ENCODE data around the gene TOM1L2. TPM values are rescaled to one million over a fixed set of nuclear protein-coding genes. Genes with fewer than 3 reads are reported as not detected.

TOM1L2 gene
- total RNA-seq, 1 donor from 2014 or later: 33.7 TPM

DNA sequence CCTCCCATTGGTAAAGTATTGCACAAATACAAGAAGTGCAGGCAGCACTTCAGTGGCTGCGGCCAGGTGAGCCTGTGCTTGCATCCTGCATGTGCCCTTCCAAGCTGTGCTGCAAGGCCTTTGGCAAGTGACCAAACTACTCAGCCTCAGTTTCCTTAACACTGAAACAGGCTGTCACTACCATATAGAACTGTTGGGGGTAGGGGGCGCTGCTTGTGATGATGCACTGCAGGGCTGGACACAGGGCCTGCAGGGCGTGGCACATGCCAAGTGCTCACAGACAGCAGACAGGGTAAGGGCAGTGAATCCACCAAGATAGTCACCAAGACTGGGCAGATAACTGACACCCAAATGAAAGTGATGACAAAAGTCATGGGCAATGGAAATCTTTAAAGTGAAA lies 69.8 kb downstream of the TOM1L2 start:
- DNase-seq (ENCODE audit: extremely low read depth, low read depth, low spot score): no peak

DNA sequence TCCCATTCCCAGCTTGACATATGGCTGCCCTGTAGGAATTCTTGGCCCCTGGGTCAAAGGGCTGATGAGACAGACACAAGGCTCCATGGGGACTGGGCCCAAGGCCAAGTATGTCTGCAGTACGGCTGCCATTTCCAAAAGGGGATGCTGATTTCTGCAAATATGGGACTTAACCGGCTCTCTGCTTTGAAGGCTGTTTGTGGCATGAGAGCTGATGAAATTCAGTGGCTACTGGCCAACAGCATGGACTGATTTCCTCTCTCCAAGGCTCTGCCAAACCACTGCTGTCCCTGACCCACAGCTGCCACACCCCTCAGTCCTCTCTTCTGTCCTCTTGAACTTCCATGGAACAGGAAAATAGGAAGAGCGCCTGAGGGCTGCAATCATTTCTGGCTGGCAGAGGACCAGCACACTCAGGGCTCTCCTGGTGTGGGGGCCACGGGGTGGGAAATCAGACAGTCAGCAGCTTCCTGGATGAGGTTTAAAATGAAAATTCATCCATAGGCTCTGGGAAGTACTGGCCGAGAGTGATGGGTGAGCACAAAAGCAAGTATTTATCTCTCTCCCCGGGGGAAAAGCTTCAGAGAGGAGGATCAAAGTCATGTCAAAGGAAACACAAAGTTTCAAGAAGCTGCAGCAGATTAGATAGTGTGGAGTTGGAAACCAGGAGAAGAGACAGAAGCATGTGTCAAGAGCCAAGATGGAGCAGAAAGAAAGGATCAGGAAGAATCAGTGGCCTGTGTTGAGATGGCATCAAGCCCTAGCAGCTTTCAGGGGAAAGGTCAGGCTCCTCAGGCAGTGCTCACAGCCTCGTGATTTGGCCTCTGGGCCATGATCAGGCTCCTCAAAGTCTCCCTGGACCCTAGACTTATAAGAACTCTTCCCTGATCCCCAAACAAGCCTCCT lies 71.3 kb downstream of the TOM1L2 start:
- no peak for DNase-seq (ENCODE audit: extremely low read depth, low read depth, low spot score)

DNA sequence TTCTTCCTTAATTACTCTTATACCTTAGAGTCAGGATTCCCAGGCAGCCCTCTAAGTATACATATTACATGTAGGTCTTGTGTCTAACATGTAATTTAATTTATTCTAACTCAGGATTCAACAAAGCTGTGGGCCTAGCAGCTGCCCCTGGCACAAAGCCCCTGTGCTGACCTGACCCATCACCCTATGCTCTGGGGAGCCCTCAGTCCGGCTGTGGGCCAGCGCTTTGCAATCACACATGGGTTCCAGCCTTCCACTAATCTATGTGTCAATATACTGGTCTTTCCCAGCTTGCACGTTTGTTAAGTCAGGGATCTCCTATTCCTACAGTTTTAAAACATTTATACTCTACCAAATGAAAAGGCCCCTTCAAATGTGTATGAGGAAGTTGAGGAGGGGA lies 72.7 kb downstream of the TOM1L2 start:
- no peak for DNase-seq (ENCODE audit: extremely low read depth, low read depth, low spot score)

DNA sequence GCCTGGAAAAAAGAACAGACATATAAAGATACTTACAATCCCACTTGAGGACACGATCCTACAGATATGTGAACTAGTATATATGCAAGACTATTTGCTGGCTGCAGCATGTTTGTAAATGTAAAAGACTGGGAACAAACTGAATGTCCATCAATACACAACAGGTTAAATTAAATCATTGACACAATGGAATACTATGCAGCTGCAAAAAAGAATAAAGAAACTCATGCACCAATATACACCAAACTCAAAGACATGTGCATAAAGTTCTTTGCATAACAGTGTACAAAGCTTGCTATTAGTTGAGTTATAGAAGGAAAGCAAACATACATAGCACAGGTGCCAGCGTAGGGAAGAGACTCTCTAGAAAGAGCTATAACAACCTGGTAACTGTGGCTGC lies 73.5 kb downstream of the TOM1L2 start:
- DNase-seq (ENCODE audit: extremely low read depth, low read depth, low spot score): no peak

DNA sequence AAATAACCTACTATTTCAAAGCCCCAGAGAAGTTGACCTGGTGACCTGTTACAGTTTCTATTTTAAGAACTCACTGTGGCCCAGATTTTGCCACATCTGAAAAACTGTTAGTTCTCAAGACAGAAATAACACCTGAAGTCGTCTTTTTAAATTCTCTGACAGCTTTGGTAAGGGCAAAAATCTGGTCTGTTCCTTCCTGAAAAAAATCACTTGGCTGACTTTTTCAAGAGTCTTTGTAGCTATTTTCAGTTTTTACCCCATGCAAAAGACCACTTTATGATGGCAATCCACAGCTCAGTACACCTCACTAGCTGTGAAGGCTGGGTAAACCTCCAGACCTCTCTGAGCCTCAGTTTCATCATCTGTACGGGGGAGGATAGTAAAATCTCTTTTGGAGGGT lies 74.8 kb downstream of the TOM1L2 start:
- no peak for DNase-seq (ENCODE audit: extremely low read depth, low read depth, low spot score)

DNA sequence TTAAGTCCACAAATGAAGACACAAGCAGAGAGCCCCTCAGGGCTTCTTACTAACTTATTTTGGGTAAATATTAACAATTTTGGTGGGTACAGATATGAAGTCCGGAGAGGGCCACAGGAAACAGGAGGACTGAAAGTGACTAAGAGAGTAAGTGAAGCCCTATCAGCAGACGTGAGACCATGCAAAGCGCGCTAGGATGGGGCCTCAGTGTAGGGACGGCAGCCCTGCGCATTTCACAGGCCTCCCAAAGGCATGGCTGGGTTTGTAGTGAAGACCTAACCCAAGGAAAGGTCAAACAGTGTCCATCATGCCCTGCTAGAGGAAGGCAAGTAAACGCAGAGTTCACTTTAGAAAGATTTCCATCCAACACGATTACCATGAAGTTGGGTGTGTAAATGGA lies 75.5 kb downstream of the TOM1L2 start:
- DNase-seq (ENCODE audit: extremely low read depth, low read depth, low spot score): no peak

DNA sequence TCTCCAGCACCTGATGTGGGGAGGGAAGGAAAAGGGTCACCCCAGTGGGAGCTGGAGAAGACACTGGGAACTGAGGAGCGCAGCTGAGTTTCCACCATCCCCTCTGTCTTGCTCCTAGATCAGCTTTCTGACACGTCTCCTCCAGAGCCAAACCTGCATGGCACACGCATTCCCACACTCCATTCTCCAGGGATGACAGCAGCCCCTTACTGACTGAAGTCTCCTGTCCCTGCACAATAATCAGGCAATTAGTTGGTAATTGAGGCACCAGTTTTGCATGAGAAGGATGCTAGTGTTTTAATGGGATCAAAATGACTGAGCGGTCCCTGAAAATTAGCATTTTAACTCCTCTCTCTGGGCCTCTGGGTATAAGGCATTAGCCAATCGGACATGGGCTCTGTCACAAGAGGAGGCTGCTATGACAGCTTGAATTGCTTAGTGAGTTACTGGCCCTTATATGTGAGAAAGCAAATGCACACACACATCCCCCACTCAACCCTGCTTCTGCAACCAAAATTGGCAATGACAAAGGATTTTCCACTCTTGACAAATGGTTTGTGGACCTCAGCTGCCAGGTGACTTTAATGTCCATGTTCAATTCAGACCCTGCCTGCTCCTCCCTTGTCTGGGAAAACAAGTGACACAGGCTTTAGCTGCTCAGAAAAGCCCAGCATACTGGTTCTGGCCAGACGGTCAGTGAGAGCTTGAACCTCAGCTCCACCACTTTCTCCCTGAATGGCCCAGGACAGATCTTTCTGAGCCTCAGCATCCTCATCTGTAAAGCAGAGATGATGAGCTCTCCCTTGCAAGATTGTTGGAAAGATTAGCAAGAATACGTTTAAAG lies 78.2 kb downstream of the TOM1L2 start:
- no peak for DNase-seq (ENCODE audit: extremely low read depth, low read depth, low spot score)

DNA sequence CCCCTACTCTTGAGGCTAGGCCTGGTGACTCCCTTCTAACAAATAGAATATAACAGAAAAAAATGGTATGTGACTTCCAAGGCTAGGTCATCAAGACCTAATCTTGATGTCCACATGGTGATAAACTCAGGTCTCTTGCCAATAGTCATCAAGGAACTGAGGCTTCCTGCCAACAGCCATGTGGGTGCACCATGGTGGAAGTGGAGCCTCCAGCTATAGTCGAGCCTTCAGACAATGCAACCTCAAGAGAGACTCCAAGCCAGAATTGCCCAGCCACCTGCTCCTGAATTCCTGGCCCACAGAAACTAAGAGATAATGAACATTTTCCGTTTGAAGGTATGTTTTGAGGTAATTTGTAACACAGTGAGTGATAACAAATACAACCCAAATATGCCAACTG lies 79.5 kb downstream of the TOM1L2 start:
- DNase-seq (ENCODE audit: extremely low read depth, low read depth, low spot score): no peak

DNA sequence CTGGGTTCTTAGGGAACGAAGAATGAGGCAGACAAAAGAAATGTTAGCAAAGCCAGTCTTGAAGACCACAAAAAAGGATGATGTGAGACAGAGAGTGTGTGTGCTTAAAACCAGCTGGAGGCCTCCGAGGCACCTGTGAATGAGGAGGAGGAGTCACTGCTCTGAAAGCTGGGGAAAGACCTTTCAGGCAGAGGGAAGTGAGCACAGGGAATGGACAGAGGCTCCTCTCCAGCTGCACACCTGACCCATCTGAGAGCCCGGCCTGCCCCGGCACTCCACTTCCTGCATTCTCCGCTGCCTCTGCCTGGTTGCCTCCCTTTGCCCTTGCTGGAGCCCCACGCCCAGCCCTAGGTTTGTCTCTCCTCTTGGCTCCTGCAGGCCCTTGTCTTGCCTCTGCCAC lies 80.2 kb downstream of the TOM1L2 start:
- no peak for DNase-seq (ENCODE audit: extremely low read depth, low read depth, low spot score)

DNA sequence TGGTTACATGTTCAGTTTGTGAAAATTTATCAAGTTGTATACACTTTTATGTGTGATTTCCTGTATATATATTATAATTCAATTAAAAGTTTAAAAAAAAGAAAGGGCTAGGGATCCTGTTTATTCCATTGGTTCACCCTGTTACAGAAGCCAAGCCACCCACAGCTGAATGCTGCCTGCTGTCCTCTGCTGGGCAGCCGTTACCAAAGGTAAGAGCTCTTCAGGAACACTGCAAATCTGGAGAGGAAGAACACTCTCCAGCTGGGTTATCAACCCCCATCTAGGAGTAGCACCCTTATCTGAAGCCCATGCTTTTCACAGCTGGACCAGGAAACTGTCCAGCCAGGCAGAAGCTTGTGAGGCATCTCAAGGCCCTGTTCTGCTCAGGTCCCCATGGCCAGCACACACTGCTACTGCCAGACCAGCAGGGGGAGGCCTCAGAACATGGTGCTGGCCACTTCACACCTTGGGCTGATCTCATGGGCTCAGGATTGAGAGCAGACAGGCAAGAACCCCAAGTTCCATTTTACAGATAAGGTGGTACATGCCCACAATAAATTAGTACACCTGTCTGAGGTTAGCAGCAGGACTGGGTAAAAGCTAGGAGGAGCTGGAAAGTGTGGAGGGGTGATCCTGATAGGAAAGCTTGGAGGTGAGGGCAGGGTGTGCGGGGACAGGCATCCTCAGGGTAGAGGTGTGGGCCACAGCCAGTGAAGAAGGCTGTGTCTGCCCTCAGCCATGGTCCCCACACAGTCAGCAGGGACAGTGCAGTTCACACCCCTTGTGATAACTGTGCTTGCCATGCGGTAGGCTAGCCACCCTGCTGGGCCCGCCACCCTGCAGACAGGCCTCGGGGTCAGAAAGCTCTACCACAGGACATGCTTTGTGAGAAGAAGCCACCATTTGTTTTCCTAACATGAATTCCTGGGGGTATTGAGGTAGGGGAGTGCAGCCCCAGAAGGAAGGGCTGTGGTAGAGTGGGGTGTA lies 81.1 kb downstream of the TOM1L2 start:
- no peak for DNase-seq (ENCODE audit: extremely low read depth, low read depth, low spot score)

DNA sequence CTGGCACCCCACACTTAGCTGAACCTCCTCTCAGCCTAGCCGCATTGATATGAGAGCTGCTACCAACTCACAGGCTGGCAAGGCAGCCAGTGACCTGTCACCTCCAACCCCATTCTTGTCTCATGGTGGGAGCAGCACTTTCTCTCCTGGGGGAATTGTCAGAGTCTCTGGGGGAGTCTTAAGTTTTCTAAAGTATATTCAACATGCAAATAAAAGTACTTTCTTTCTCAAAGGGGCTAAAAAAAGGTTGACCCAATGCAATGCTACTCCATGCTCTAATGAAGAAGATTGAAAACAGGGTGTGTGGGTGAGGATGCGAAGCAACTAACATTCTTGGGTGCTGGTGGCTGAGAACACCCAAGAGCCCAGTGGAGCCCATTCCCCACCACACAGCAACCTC lies 82.3 kb downstream of the TOM1L2 start:
- no peak for DNase-seq (ENCODE audit: extremely low read depth, low read depth, low spot score)

DNA sequence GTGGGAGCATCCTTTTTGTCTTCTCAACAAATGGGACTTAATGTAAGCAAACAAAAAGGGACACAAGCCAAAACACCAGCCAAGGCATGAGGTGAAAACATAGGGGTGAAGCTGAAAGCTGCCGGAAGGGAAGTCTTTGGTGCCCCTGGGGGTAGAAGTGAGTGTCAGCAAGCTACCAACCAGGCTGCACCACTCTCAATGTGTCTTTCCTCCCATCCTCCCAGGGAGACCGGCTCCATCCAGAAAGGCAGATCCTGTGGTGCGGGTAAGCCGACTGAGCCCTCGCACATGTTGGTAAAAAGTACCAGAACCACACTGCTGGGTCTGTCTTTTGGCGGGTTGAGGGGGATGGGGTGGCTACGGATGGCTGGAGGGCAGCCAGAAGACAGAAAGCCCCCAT lies 83.4 kb downstream of the TOM1L2 start:
- no peak for DNase-seq (ENCODE audit: extremely low read depth, low read depth, low spot score)

DNA sequence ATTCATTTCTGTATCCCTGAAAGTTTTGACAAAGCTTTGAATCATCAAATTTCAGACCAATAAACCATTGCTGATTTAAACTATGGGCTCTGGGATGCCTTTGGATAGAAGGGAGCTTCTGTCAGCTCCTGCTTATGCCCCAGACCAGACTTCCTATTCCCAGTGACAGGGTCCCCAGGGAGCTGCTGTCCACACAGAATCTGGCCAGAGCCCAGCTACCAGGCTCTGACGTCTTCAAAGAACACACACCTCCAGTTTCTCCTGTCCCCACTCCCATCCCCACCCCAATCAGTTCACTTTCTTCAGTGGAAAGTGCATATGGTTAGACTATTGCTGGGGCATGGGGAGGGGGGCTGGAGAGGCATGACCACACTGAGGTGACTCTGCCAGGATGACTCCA lies 83.8 kb downstream of the TOM1L2 start:
- DNase-seq (ENCODE audit: extremely low read depth, low read depth, low spot score): no peak

DNA sequence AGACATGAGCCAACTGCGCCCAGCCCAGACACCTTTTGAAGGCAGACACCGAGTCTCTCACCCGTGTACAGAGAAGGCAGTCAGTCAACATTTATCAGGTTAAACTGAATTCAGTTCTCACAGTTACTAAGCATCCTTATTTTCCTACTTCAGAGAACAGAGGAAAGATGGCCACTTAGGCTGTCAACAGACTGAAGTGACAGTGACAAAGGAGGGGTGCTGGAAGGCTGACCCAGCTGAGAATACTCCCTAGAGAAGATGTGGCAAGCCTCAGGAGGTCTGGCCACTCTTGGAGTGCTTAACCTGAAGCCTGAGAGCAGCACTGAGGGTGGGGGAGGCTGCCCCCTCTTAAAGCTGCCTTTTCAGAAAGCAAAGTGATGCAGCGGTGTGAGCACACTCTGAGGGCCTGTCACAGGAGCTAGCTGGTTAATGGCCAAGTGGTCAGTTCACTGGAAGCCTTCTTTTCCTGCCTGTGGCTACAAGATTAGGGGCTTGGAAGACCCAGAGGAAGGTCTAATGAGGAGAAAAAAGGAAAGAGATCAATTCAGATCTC lies 84.4 kb downstream of the TOM1L2 start:
- DNase-seq (ENCODE audit: extremely low read depth, low read depth, low spot score): no peak

DNA sequence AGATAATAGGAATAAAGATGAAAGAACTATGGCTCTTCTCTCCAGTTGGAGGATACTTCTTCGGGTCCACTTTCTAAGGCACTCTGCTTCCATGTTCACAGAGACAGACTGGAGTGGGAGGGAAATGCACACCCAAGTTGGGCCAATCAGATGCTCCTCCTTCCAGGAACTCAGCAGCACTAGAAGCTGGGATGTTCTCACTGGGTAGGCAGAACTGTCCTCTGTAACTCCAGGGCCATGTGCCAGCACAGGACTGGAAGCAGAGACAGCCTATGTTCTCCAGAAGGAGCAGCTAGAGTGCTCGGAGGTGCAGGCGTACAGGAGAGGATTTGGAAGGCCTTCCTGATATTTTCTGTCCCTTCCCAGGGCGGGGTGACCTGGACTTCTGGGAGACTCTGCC lies 85.5 kb downstream of the TOM1L2 start:
- no peak for DNase-seq (ENCODE audit: extremely low read depth, low read depth, low spot score)

DNA sequence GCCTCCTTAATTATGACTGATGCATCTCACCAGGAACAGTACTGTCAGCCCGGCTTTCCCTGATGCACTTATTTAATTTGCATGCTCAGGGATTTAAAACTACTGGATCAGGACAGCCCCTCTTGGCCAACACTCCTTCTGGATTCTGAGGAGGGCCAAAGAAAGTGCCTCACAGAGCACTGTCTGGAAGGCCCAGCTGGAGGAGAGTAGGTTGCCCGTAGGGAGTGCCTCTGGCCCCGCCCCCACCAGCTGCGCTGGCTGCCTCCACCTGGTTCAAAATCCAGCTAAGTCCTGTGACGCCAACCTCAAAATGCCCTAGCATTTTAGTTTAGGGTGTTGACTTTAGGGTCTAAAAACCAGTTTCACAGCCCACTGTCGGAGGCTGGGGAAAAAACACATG lies 86.0 kb downstream of the TOM1L2 start:
- DNase-seq (ENCODE audit: extremely low read depth, low read depth, low spot score): no peak

DNA sequence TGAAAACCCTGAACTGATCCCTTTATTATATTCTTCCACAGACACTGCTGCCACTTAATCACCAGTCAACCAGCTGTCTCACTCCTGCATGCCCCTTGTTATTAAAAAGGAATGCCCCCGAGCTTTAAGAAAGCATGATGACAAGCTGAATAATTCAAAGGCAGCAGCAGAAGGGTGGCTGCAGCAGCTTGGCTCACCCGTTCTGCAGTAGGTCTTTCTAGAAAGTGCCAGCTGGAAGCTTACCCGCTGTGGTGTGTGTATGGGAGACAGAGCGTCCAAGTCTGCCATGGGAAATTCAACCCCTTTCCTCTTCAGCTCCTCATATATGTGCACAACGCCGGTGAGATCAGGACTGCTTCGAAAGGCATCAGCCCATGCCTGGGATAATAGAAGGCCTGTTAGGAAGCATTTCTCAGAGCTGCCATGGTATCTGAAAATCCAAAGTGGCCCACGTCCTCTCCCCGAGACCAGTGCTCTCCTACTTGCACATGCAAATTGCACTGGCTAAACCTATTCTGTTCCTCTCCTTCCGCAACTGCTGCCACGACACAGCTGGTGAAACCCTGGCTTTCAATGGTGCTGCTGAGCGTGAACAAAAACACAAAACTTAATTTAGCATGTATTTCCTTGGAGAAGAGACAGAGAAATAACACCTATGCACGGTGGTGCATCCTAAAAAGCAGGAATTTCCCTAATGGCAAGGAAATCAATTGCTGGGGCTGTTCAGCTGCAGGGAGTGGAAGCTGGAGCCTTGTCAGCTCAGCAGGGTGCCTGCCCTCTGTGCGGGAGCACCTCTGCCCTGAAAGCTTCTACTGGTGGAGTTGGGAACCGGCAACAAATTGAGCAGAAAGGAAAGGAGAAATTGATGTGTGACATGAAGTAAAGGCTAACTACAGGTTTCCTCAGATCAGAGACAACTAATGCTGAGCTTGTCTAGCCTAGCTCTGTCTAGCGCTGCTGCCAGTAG lies 87.5 kb downstream of the TOM1L2 start:
- no peak for DNase-seq (ENCODE audit: extremely low read depth, low read depth, low spot score)

DNA sequence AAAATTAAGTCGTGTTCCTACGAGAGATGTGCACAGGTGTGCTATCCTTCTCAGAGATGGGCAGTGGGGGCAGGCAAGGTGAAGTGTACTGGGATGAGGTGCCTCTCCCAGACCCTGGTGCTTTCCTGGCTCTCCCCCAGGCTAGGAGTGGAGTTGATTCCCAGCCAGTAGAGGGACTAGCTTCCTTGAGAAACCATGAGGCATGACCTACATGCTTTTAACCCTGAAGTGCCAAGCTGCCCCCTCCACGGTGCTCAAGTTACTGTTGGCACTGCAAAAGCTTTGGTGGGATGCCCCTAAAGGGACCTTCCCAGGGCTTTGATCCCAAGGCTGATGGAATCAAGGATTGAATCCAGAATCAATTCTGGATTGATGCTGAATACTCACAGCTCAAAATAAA lies 88.4 kb downstream of the TOM1L2 start:
- DNase-seq (ENCODE audit: extremely low read depth, low read depth, low spot score): no peak

DNA sequence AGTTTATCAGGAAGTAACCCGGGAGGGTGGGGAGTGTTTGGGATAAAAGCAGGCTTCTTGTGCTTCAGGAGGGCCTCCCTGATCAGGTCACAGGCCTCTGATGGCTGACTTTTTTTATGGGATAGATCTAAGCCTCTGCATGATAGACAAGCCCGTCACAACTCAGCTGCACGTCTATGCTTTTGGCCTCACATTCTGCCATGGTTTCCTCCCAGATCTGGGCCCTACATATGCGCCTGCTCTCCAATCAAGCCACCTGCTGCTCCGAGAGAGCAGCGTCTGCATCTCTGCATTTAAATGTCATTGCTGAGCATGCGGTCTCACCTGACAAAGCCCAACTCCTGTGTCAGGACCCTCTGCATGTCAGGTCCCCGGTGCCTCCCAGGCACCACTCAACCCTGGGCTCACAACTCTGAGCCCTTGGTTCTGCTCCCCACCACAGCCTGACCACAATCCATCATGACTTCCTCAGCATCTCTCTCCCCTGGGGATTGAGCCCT lies 90.1 kb downstream of the TOM1L2 start:
- no peak for DNase-seq (ENCODE audit: extremely low read depth, low read depth, low spot score)
